ENCODE measurements around the gene AGBL3. TPM values are rescaled to one million over a fixed set of nuclear protein-coding genes. Genes with fewer than 3 reads are reported as not detected.
A peak's percentile ranks its signal among the peaks of the same experiment; 100 is the strongest.

Gene AGBL3
- total and polyA plus RNA-seq, 9 of the 15 experiments (the other 6 are each of a cell fraction or from before 2014, with no cell fraction given), result 0.54 to 2.9 (median 1.7) TPM

DNA sequence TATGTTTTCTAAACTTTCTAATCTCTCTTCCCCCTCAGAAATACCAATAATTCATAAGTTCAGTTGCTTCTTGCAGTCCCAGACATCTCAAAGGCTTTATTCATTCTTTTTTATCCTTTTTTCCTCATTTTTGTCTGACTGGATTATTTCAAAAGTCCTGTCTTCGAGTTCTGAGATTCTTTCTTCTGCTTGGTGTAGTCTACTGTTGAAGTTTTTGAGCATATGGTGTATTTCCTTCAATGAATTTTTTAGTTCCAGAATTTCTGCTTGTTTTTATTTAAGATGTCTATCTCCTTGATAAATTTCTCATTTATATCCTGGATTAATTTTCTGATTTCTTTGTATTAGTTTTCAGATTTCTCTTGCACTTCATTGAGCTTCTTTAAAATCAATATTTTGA lies 170.0 kb downstream of the AGBL3 start (continued):
- TF ChIP-seq, protein P1, sequence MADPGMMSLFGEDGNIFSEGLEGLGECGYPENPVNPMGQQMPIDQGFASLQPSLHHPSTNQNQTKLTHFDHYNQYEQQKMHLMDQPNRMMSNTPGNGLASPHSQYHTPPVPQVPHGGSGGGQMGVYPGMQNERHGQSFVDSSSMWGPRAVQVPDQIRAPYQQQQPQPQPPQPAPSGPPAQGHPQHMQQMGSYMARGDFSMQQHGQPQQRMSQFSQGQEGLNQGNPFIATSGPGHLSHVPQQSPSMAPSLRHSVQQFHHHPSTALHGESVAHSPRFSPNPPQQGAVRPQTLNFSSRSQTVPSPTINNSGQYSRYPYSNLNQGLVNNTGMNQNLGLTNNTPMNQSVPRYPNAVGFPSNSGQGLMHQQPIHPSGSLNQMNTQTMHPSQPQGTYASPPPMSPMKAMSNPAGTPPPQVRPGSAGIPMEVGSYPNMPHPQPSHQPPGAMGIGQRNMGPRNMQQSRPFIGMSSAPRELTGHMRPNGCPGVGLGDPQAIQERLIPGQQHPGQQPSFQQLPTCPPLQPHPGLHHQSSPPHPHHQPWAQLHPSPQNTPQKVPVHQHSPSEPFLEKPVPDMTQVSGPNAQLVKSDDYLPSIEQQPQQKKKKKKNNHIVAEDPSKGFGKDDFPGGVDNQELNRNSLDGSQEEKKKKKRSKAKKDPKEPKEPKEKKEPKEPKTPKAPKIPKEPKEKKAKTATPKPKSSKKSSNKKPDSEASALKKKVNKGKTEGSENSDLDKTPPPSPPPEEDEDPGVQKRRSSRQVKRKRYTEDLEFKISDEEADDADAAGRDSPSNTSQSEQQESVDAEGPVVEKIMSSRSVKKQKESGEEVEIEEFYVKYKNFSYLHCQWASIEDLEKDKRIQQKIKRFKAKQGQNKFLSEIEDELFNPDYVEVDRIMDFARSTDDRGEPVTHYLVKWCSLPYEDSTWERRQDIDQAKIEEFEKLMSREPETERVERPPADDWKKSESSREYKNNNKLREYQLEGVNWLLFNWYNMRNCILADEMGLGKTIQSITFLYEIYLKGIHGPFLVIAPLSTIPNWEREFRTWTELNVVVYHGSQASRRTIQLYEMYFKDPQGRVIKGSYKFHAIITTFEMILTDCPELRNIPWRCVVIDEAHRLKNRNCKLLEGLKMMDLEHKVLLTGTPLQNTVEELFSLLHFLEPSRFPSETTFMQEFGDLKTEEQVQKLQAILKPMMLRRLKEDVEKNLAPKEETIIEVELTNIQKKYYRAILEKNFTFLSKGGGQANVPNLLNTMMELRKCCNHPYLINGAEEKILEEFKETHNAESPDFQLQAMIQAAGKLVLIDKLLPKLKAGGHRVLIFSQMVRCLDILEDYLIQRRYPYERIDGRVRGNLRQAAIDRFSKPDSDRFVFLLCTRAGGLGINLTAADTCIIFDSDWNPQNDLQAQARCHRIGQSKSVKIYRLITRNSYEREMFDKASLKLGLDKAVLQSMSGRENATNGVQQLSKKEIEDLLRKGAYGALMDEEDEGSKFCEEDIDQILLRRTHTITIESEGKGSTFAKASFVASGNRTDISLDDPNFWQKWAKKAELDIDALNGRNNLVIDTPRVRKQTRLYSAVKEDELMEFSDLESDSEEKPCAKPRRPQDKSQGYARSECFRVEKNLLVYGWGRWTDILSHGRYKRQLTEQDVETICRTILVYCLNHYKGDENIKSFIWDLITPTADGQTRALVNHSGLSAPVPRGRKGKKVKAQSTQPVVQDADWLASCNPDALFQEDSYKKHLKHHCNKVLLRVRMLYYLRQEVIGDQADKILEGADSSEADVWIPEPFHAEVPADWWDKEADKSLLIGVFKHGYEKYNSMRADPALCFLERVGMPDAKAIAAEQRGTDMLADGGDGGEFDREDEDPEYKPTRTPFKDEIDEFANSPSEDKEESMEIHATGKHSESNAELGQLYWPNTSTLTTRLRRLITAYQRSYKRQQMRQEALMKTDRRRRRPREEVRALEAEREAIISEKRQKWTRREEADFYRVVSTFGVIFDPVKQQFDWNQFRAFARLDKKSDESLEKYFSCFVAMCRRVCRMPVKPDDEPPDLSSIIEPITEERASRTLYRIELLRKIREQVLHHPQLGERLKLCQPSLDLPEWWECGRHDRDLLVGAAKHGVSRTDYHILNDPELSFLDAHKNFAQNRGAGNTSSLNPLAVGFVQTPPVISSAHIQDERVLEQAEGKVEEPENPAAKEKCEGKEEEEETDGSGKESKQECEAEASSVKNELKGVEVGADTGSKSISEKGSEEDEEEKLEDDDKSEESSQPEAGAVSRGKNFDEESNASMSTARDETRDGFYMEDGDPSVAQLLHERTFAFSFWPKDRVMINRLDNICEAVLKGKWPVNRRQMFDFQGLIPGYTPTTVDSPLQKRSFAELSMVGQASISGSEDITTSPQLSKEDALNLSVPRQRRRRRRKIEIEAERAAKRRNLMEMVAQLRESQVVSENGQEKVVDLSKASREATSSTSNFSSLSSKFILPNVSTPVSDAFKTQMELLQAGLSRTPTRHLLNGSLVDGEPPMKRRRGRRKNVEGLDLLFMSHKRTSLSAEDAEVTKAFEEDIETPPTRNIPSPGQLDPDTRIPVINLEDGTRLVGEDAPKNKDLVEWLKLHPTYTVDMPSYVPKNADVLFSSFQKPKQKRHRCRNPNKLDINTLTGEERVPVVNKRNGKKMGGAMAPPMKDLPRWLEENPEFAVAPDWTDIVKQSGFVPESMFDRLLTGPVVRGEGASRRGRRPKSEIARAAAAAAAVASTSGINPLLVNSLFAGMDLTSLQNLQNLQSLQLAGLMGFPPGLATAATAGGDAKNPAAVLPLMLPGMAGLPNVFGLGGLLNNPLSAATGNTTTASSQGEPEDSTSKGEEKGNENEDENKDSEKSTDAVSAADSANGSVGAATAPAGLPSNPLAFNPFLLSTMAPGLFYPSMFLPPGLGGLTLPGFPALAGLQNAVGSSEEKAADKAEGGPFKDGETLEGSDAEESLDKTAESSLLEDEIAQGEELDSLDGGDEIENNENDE (IDR thresholded peaks at IDR 0.05; ENCODE audit: low read depth, low read length), result no peak
- TF ChIP-seq FOXM1 (IDR thresholded peaks at IDR 0.05; ENCODE audit: low read depth), result no peak
- no peak for TF ChIP-seq FOXM1 (CRISPR knock-in tag; IDR thresholded peaks at IDR 0.05; ENCODE audit: low read depth)
- no peak for TF ChIP-seq CBX8 (IDR thresholded peaks at IDR 0.05; ENCODE audit: borderline replicate concordance, extremely low read depth, low read depth, low read length, poor library complexity, severe bottlenecking)
- TF ChIP-seq, protein P2, sequence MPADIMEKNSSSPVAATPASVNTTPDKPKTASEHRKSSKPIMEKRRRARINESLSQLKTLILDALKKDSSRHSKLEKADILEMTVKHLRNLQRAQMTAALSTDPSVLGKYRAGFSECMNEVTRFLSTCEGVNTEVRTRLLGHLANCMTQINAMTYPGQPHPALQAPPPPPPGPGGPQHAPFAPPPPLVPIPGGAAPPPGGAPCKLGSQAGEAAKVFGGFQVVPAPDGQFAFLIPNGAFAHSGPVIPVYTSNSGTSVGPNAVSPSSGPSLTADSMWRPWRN (IDR thresholded peaks at IDR 0.05; ENCODE audit: low read depth), result no peak
- TF ChIP-seq, protein P3, sequence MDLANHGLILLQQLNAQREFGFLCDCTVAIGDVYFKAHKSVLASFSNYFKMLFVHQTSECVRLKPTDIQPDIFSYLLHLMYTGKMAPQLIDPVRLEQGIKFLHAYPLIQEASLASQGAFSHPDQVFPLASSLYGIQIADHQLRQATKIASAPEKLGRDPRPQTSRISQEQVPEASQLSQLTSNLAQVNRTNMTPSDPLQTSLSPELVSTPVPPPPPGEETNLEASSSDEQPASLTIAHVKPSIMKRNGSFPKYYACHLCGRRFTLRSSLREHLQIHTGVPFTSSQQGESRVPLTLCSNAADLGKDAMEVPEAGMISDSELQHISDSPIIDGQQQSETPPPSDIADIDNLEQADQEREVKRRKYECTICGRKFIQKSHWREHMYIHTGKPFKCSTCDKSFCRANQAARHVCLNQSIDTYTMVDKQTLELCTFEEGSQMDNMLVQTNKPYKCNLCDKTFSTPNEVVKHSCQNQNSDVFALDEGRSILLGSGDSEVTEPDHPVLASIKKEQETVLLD (IDR thresholded peaks at IDR 0.05), result no peak
- TF ChIP-seq ZNF431 (CRISPR knock-in tag; IDR thresholded peaks at IDR 0.05), result no peak
- no peak for TF ChIP-seq ZNF224 (CRISPR knock-in tag; IDR thresholded peaks at IDR 0.05)
- TF ChIP-seq PHB2 (IDR thresholded peaks at IDR 0.05; ENCODE audit: low read depth), result no peak
- TF ChIP-seq, protein P4, sequence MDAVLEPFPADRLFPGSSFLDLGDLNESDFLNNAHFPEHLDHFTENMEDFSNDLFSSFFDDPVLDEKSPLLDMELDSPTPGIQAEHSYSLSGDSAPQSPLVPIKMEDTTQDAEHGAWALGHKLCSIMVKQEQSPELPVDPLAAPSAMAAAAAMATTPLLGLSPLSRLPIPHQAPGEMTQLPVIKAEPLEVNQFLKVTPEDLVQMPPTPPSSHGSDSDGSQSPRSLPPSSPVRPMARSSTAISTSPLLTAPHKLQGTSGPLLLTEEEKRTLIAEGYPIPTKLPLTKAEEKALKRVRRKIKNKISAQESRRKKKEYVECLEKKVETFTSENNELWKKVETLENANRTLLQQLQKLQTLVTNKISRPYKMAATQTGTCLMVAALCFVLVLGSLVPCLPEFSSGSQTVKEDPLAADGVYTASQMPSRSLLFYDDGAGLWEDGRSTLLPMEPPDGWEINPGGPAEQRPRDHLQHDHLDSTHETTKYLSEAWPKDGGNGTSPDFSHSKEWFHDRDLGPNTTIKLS (IDR thresholded peaks at IDR 0.05; ENCODE audit: borderline replicate concordance, low read depth), result no peak
- no peak for TF ChIP-seq FOXK1 (CRISPR knock-in tag; IDR thresholded peaks at IDR 0.05; ENCODE audit: borderline replicate concordance)
- no peak for TF ChIP-seq KLF1 (tag; IDR thresholded peaks at IDR 0.05)
- TF ChIP-seq CC2D1A (IDR thresholded peaks at IDR 0.05), result 0 out of 2 replicates have a peak, but pooled peaks have one; percentile 21
